HCT116 (cell line): ENCODE data around the gene THADA.

Experiments used
- ATF3 ChIP-seq: IDR thresholded peaks from 2 replicates; pipeline ENCODE4 v1.6.1; 2012
- CTCF ChIP-seq, 3 experiments: fragments of 200-600 bp in 1 of 3; sonication (generic) in 1 of 3; IDR thresholded peaks in 2 of 3; conservative IDR thresholded peaks in 1 of 3; 2 replicates each; pipeline ENCODE4 v1.5.1; 2012 to 2017; ENCODE audit warnings: low read depth in 2 of 3, low read length in 2 of 3, antibody characterized with exemption in 1 of 3, borderline replicate concordance in 1 of 3, control low read depth in 1 of 3, mild to moderate bottlenecking in 1 of 3, mixed read lengths in 1 of 3, mixed run types in 1 of 3, moderate library complexity in 1 of 3; ENCODE audit not compliant: insufficient read depth in 1 of 3
- EGR1 ChIP-seq: IDR thresholded peaks from 2 replicates; pipeline ENCODE4 v1.6.1; 2012; ENCODE audit warnings: low read depth
- EZH2 ChIP-seq: fragments of 200-600 bp; sonication (generic); IDR thresholded peaks from 2 replicates; pipeline ENCODE4 v1.6.1; 2017; ENCODE audit warnings: antibody characterized with exemption, mixed run types
- JUND ChIP-seq: IDR thresholded peaks from 2 replicates; pipeline ENCODE4 v1.6.1; 2012
- POLR2A ChIP-seq: IDR thresholded peaks from 2 replicates; pipeline ENCODE4 v1.7.0; 2011; ENCODE audit warnings: borderline replicate concordance; ENCODE audit not compliant: insufficient read depth, insufficient read length; ENCODE audit errors: extremely low read depth
- POLR2AphosphoS5 ChIP-seq: IDR thresholded peaks from 2 replicates; pipeline ENCODE4 v1.6.1; 2011; ENCODE audit warnings: mild to moderate bottlenecking, low read depth, low read length, moderate library complexity

GRCh38 chr2:43619511-43619910 is 23.7 kb upstream of the THADA start:
- TF ChIP-seq CTCF (IDR thresholded peaks at IDR 0.05 in 2 of 3, conservative IDR thresholded peaks at IDR 0.05 in 1 of 3; ENCODE audit: borderline replicate concordance in 1 of 3, insufficient read depth in 1 of 3, low read depth in 2 of 3, low read length in 2 of 3) (no peak), POLR2A (no peak), EGR1 (no peak), POLR2AphosphoS5 (no peak), EZH2 (no peak), JUND (no peak), ATF3 (no peak)
